Stimulated activated CD4-positive, alpha-beta T cell treated with anti-CD3 and anti-CD28 coated beads, Interleukin-15, amount 100 ng/mL, for 1 hour (primary cell): ENCODE data around the gene IGF2R.
A peak's percentile ranks its signal among the peaks of the same experiment; 100 is the strongest.

Experiments
- DNase-seq, 2 donors: peaks; one replicate each; pipeline ENCODE4 v3.0.0-alpha.2; 2020; ENCODE audit warnings: low read depth in 1 of 2, low spot score in 1 of 2

IGF2R gene

DNA sequence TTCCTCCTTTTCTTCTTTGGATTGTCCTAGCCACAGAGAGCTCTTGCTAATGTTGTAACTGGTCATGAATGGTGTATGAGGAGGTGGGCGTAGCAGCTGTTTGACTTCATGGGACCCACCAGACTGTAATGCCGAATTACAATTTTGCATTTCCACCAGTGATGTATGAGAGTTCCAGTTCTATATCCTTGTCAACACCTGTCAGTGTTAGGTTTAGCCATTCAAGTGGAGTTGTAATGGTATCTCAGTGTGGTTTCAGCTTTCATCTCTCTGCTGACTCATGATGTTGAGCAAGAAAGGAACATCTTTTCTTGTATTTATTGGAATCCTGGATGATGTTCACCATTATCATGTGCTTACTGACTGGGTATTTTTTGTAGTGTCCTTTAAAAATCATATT lies 5.1 kb downstream of the IGF2R start:
- DNase-seq: no peak

GRCh38 chr6:159974932-159975331 lies 6.0 kb downstream of the IGF2R start:
- no peak for DNase-seq

GRCh38 chr6:159976686-159977254 lies 7.9 kb downstream of the IGF2R start:
- no peak for DNase-seq

GRCh38 chr6:159977255-159977903 lies 8.5 kb downstream of the IGF2R start:
- no peak for DNase-seq

DNA sequence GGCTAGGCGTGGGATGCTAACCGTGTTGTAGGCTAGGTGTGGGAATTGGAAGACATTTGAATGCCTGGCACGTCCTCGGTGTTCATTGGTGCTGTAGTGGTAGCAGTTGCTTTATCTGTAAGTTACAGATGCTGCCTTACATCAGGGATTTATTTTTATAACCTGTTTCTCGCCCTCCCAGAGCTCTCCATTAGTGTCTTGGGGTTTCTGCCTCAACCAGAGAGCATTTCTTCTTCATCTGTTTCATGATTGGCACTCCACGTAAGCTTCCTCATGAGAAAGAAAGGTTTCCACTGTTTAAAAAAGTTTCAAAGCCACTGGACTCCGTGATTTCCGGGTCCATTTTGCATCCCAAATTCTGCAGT lies 9.0 kb downstream of the IGF2R start:
- no peak for DNase-seq

- DNase-seq: no peak
These were observed 9.6 kb downstream of the IGF2R start for GRCh38 chr6:159978291-159979135.

- DNase-seq: peak in 1 of 2 donors; percentile 36
These were observed 10.4 kb downstream of the IGF2R start for GRCh38 chr6:159979136-159979874.

DNA sequence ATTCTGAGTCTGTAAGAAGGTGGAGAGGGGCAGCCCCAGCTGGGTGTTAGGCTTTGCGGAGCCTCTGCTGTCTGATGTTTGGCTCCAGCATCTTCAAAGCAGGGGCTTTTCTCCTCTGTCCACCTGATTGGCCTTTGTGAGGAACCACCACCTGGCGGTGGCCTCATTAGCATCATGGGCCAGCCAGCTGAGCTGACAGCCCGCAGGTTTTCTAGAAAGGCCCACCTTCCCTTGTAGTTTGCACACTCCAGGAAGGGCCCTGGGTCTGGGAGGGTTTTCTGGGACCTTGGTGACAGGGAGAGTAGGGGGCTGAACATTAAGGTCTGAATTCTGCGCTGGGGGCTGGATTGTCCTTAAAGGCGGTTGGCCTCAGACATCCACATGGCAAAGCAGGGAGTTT lies 11.6 kb downstream of the IGF2R start:
- DNase-seq: no peak

- DNase-seq: no peak
These were observed 12.2 kb downstream of the IGF2R start for GRCh38 chr6:159981071-159981402.

DNA sequence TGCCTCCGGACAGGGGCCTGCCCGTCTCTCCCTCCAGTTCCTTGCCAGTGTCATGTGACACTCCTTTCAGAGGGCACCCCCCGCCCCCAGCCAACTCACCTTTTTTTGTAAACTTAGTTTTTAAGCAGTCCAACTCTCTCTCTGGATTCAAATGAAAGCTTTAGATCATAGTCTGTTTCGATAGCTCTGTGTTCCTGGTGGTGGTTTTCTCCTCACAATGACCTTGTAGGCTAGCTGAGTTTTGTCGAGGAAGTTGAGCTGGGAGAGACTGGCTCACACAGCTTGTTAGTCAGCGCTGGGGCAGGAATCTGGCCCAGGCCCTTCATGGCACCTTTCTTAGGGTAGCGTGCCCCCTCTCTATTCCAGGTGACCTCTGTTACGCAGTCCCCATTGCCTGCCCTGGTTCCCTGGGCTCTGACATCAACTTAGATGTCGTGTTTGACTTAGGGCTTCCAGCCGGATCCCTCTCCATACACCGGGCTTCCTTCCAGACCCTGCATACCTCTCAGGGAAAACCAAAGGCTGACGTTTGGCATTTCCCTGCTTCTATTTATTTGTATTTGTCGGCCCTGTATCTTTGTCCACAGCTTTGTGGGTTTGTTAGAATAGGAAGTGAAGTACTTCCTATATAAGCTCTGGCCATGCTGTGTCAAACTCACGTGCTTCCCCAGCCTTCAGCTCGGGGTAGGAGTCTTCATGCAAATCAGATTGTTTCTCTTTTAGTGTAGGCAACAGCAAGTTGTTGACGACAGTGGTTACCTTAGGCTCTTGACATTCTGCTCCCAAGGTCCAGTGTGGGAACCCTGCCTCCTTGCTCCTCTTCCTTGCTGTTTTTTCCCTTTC lies 12.7 kb downstream of the IGF2R start:
- DNase-seq: no peak

- DNase-seq: no peak
These were observed 14.0 kb downstream of the IGF2R start for GRCh38 chr6:159982731-159983506.

DNA sequence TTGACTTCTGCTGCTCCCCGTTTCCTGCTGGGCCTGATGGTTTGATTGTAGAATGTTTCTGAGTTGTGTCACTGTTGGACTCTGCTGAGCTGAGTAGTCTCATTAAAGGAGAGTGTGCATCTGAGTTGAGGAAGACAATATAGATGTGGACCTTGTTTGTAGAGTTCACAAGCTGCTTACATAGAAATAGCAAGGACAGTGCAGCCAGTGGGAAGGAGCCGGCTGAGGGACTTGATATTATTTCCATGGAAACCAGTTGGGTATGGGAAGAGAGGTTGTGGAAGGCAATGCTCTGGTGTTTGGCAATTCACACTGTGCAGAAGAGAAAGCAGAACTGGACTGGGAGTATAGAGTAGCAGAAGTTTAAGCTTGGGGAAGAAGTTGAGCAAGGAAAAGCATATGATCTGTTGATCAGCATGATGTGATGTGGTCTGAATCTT lies 14.8 kb downstream of the IGF2R start:
- no peak for DNase-seq

DNA sequence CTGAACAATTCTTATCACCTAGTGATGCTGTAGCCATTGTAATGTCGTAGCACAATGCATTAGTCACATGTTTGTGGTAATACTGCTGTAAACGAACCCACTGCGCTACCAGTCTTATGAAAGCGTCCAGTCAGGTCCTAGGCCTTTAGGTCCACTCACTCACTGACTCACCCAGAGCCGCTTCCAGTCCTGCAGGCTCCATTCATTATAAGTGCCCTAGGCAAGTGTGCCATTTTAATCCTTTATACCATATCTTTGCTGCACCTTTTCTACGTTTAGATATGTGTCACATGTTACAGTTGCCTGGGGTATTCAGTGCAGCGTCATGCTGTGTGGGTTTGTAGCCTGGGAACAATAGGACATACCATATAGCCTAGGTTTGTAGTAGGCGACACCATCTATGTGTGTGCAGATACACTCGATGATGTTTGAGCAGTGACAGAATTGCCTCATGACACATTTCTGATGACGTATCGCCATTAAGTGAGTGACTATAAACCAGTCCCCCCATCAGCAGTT lies 15.4 kb downstream of the IGF2R start:
- DNase-seq: no peak

GRCh38 chr6:159985296-159985945 lies 16.5 kb downstream of the IGF2R start:
- no peak for DNase-seq

DNA sequence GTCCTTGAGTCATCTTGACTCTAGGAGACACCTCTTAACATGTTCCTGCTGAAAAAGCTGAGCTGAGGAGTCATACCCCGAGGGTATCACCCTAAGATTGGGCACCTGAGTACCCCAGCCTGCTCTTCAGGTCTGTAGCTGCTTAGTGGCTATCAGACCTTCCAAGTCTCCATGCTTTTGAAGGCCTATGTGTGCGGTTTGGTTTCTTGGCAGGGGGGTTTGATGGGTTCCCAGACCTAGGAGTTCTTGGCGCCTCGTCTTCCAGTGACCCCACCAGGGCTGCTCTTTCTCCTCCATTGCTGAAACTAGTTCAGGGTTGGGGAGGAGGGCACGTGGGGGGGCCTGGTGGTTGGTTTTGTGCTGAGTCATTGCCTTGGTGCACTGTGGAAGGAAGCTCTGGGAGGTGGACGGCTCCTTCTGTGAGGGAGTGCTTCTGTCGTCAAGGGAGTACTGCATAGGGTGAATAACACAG lies 20.1 kb downstream of the IGF2R start:
- DNase-seq: no peak

DNA sequence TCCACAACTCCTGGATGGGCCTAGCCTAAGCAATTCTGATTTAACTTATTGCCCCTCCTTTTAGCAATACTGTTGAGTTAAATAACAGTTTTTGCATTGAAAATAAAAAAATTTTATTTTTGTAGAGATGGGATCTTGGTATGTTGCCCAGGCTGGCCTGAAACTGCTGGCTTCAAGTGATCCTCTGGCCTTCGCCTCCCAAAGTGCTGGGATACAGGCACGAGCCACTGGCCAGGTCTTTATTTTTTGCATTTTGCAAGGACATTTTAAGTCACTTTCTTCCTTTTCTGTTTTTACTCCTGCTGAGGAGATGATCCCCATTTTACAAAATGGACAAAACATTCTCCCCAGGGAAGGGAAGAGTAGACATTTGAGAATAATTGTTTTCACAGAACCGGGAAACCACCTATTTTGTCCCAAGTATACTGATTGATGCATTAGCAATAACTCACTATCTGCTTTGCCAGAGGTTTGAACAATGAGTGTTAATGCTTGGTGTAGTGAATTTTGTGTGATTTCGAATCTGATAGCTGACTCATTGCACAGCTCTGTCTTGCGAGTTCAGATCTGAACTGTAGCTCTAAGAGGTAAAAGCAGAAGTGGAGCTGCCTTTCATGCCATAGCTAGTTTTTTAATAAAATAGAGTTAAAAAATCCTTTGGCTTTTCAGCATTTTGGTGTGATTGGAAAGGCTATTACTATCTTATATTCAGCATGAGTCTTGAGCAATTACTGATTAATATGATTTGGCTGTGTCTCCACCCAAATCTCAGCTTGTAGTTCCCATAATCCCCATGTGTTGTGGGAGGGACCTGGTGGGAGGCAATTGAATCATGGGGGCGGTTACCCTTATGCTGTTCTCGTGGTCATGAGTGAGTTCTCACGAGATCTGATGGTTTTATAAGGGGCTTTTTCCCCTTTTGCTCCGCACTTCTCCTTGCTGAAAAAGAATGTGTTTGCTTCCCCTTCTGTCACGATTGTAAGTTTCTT lies 20.9 kb downstream of the IGF2R start:
- no peak for DNase-seq

- DNase-seq: no peak
These were observed 23.5 kb downstream of the IGF2R start for GRCh38 chr6:159992366-159992765.

DNA sequence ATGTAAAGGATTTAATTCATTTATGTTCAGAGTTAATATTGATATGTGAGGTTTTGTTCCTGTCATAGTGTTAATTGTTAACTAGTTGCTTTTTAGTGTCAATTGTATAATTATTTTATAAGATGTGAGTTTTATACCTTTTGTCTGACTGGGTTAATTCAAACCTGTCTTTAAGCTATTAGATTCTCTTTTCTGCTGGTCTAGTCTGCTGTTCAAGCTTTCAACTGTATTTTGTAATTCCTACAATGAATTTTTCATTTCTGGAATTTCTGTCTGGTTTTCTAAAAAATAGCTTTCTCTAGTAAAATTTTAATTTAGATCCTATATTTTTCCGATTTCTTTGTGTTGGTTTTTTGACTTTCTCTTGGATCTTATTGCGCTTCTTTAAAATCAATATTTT lies 26.5 kb downstream of the IGF2R start:
- no peak for DNase-seq
